ENCODE data around the gene GGPS1.
"Not testable (repeated sequence)": the region's sequence is repeated elsewhere in the genome, so short reads cannot be mapped to it uniquely, and the experiment has no call there.

The GGPS1 gene

GRCh38 chr1:235342039-235342438 lies 13.7 kb downstream of the GGPS1 start:
- H3K36me3 Mint-ChIP-seq (ENCODE audit: low read depth), result peaks cover 24% of the 10 kb centered on the region
- peaks cover 6% of the 10 kb centered on the region for H3K4me1 Mint-ChIP-seq (ENCODE audit: low read depth)
- H3K27me3 Mint-ChIP-seq (ENCODE audit: low read depth), result no peaks in the 10 kb centered on the region
- no peak overlapping the region for H3K4me3 Mint-ChIP-seq
- H3K9me3 Mint-ChIP-seq, result no peaks in the 10 kb centered on the region
- H3K27ac Mint-ChIP-seq, result no peak overlapping the region

- peaks cover 24% of the 10 kb centered on the region for H3K36me3 Mint-ChIP-seq (ENCODE audit: low read depth)
- no peak overlapping the region for H3K4me3 Mint-ChIP-seq
- H3K4me1 Mint-ChIP-seq (ENCODE audit: low read depth), result peaks cover 4% of the 10 kb centered on the region
- H3K27me3 Mint-ChIP-seq (ENCODE audit: low read depth), result no peaks in the 10 kb centered on the region
- H3K27ac Mint-ChIP-seq, result no peak overlapping the region
- no peaks in the 10 kb centered on the region for H3K9me3 Mint-ChIP-seq
These were observed 14.1 kb downstream of the GGPS1 start for GRCh38 chr1:235342471-235342870.

GRCh38 chr1:235343726-235344125 lies 15.4 kb downstream of the GGPS1 start:
- no peak overlapping the region for H3K4me3 Mint-ChIP-seq
- H3K27me3 Mint-ChIP-seq (ENCODE audit: low read depth), result no peaks in the 10 kb centered on the region
- no peak overlapping the region for H3K27ac Mint-ChIP-seq
- peaks cover 24% of the 10 kb centered on the region for H3K36me3 Mint-ChIP-seq (ENCODE audit: low read depth)
- peaks cover 2% of the 10 kb centered on the region for H3K4me1 Mint-ChIP-seq (ENCODE audit: low read depth)
- no peaks in the 10 kb centered on the region for H3K9me3 Mint-ChIP-seq

GRCh38 chr1:235351441-235351840 lies 23.1 kb downstream of the GGPS1 start:
- Mint-ChIP-seq H3K4me3 (no peak overlapping the region), H3K4me1 (ENCODE audit: low read depth) (no peaks in the 10 kb centered on the region), H3K27ac (no peak overlapping the region), H3K36me3 (ENCODE audit: low read depth) (peaks cover 8% of the 10 kb centered on the region), H3K9me3 (no peaks in the 10 kb centered on the region), H3K27me3 (ENCODE audit: low read depth) (no peaks in the 10 kb centered on the region)

- peaks cover 2% of the 10 kb centered on the region for H3K27me3 Mint-ChIP-seq (ENCODE audit: low read depth)
- H3K4me3 Mint-ChIP-seq, result no peak overlapping the region
- H3K4me1 Mint-ChIP-seq (ENCODE audit: low read depth), result no peaks in the 10 kb centered on the region
- no peak overlapping the region for H3K27ac Mint-ChIP-seq
- H3K36me3 Mint-ChIP-seq (ENCODE audit: low read depth), result peaks cover 6% of the 10 kb centered on the region
- no peaks in the 10 kb centered on the region for H3K9me3 Mint-ChIP-seq
These were observed 23.5 kb downstream of the GGPS1 start for GRCh38 chr1:235351898-235352297.

GRCh38 chr1:235357485-235358373 lies 29.4 kb downstream of the GGPS1 start:
- H3K4me3 Mint-ChIP-seq, result no peak overlapping the region
- no peaks in the 10 kb centered on the region for H3K9me3 Mint-ChIP-seq

GRCh38 chr1:235358899-235359298 lies 30.5 kb downstream of the GGPS1 start:
- Mint-ChIP-seq H3K4me3 (no peak overlapping the region), H3K27ac (no peak overlapping the region), H3K27me3 (ENCODE audit: low read depth) (peaks cover 13% of the 10 kb centered on the region), H3K4me1 (ENCODE audit: low read depth) (peaks cover 4% of the 10 kb centered on the region), H3K36me3 (ENCODE audit: low read depth) (no peaks in the 10 kb centered on the region), H3K9me3 (no peaks in the 10 kb centered on the region)

More at GRCh38 chr1:235357485-235358373, 29.4 kb downstream of the GGPS1 start:
- Mint-ChIP-seq H3K27me3 (ENCODE audit: low read depth) (peaks cover 13% of the 10 kb centered on the region), H3K36me3 (ENCODE audit: low read depth) (no peaks in the 10 kb centered on the region), H3K27ac (no peak overlapping the region), H3K4me1 (ENCODE audit: low read depth) (peaks cover 4% of the 10 kb centered on the region)

- not testable (repeated sequence) for H3K27ac Mint-ChIP-seq; H3K27me3 Mint-ChIP-seq (ENCODE audit: low read depth); H3K4me3 Mint-ChIP-seq; H3K9me3 Mint-ChIP-seq; H3K36me3 Mint-ChIP-seq (ENCODE audit: low read depth)
- H3K4me1 Mint-ChIP-seq (ENCODE audit: low read depth), result peaks cover 14% of the 10 kb centered on the region
These were observed 35.8 kb downstream of the GGPS1 start for GRCh38 chr1:235364189-235364588.

GRCh38 chr1:235366286-235366685 lies 37.9 kb downstream of the GGPS1 start:
- Mint-ChIP-seq H3K4me1 (ENCODE audit: low read depth) (peaks cover 17% of the 10 kb centered on the region), H3K36me3 (ENCODE audit: low read depth) (peaks cover 4% of the 10 kb centered on the region), H3K9me3 (no peaks in the 10 kb centered on the region), H3K27me3 (ENCODE audit: low read depth) (no peaks in the 10 kb centered on the region), H3K27ac (peak overlapping the region; percentile 53), H3K4me3 (peak overlapping the region; percentile 61)

GRCh38 chr1:235367000-235367908 lies 38.9 kb downstream of the GGPS1 start, which contains the start of gene TBCE:
Gene TBCE, plus strand, starts transcription at chr1:235367427. Its CDS starts 12,623 bp downstream, at chr1:235380050.
- Mint-ChIP-seq H3K4me1 (ENCODE audit: low read depth) (peaks cover 17% of the 10 kb centered on the region), H3K4me3 (peak within 1 kb of the TSS; percentile 93)

GRCh38 chr1:235368428-235368827 lies 40.1 kb downstream of the GGPS1 start:
- no peaks in the 10 kb centered on the region for H3K27me3 Mint-ChIP-seq (ENCODE audit: low read depth)
- no peaks in the 10 kb centered on the region for H3K9me3 Mint-ChIP-seq
- peak overlapping the region; percentile 26 for H3K27ac Mint-ChIP-seq
- peak overlapping the region; percentile 93 for H3K4me3 Mint-ChIP-seq
- peaks cover 4% of the 10 kb centered on the region for H3K36me3 Mint-ChIP-seq (ENCODE audit: low read depth)
- peaks cover 20% of the 10 kb centered on the region for H3K4me1 Mint-ChIP-seq (ENCODE audit: low read depth)

More at GRCh38 chr1:235367000-235367908, 38.9 kb downstream of the GGPS1 start, which contains the start of gene TBCE:
- Mint-ChIP-seq H3K27me3 (ENCODE audit: low read depth) (no peaks in the 10 kb centered on the region), H3K9me3 (no peaks in the 10 kb centered on the region), H3K27ac (peak within 1 kb of the TSS; percentile 89), H3K36me3 (ENCODE audit: low read depth) (peaks cover 4% of the 10 kb centered on the region)

- Mint-ChIP-seq H3K9me3 (no peaks in the 10 kb centered on the region), H3K4me3 (peak overlapping the region; percentile 47), H3K27ac (no peak overlapping the region), H3K4me1 (ENCODE audit: low read depth) (peaks cover 22% of the 10 kb centered on the region), H3K36me3 (ENCODE audit: low read depth) (peaks cover 6% of the 10 kb centered on the region), H3K27me3 (ENCODE audit: low read depth) (no peaks in the 10 kb centered on the region)
These were observed 41.4 kb downstream of the GGPS1 start for GRCh38 chr1:235369802-235370201.

- Mint-ChIP-seq H3K4me3 (no peak overlapping the region), H3K27ac (no peak overlapping the region), H3K27me3 (ENCODE audit: low read depth) (no peaks in the 10 kb centered on the region), H3K9me3 (no peaks in the 10 kb centered on the region), H3K4me1 (ENCODE audit: low read depth) (peaks cover 5% of the 10 kb centered on the region), H3K36me3 (ENCODE audit: low read depth) (peaks cover 10% of the 10 kb centered on the region)
These were observed 47.7 kb downstream of the GGPS1 start for GRCh38 chr1:235375919-235376605.

- H3K27ac Mint-ChIP-seq; H3K27me3 Mint-ChIP-seq (ENCODE audit: low read depth); H3K4me3 Mint-ChIP-seq; H3K4me1 Mint-ChIP-seq (ENCODE audit: low read depth); H3K9me3 Mint-ChIP-seq: not testable (repeated sequence)
- H3K36me3 Mint-ChIP-seq (ENCODE audit: low read depth), result peaks cover 17% of the 10 kb centered on the region
These were observed 49.9 kb downstream of the GGPS1 start for GRCh38 chr1:235378134-235378735.
